ENCODE data around the gene CYLD. TPM values are rescaled to one million over a fixed set of nuclear protein-coding genes. Genes with fewer than 3 reads are reported as not detected.

Gene CYLD
- total and polyA plus RNA-seq, 2 experiments from 2014 or later: 6.9 to 30.9 TPM

DNA sequence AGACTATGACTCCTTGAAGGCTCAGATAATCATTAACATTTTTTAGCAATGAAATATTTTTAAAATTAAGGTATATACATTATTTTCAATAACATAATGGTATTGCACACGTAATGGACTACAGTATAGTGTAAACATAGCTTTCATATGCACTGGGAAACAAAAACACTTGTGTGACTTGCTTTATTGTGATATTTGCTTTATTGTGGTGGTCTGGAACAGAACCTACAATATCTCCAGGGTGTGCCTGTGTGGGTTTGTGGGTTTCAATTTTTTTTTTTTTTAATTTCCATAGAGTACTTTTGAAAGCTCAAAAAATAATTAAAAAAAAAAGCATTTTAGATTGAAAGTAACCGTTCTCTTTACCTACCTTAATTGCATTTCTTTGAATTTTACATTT is 25.3 kb downstream of the CYLD start (continued):
- TF ChIP-seq CTCF (conservative IDR thresholded peaks at IDR 0.05; ENCODE audit: low read depth in 2 of 2): no peak
- no peak for TF ChIP-seq EZH2 (IDR thresholded peaks at IDR 0.05; ENCODE audit: low read depth, unreplicated experiment)
- TF ChIP-seq POLR2AphosphoS5 (IDR thresholded peaks at IDR 0.05; ENCODE audit: low read depth): no peak
- TF ChIP-seq, protein P1, sequence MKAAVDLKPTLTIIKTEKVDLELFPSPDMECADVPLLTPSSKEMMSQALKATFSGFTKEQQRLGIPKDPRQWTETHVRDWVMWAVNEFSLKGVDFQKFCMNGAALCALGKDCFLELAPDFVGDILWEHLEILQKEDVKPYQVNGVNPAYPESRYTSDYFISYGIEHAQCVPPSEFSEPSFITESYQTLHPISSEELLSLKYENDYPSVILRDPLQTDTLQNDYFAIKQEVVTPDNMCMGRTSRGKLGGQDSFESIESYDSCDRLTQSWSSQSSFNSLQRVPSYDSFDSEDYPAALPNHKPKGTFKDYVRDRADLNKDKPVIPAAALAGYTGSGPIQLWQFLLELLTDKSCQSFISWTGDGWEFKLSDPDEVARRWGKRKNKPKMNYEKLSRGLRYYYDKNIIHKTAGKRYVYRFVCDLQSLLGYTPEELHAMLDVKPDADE (IDR thresholded peaks at IDR 0.05): no peak
- no peak for TF ChIP-seq CREB1 (CRISPR knock-in tag; IDR thresholded peaks at IDR 0.05; ENCODE audit: low read depth)
- no peak for TF ChIP-seq ZNF331 (CRISPR knock-in tag; IDR thresholded peaks at IDR 0.05; ENCODE audit: low read depth)

DNA sequence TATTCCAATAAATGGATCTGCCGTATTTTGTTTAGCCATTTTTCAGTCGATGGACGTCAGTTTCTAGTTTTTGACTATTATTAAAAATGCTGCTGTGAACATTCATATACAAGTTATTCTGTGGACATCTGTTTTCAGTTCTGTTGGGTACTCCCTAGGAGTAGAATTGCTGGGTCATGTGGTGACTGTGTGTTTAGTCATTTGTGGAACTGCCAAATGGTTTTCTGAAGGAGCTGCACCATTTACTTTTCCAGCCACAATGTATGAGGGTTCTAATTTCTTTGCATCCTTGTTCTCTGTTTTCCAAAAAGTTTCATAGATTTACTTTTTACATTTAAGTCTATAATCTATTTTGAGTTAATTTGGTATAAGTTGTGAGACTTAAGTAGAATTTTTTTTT is 29.5 kb downstream of the CYLD start:
- Histone ChIP-seq H3K27me3 (ENCODE audit: insufficient read depth) (no peaks in the 10 kb centered on the region), H3K79me2 (replicated peaks; ENCODE audit: insufficient read depth) (no peaks in the 10 kb centered on the region; the same call in 1 of the 2 replicates), H2AFZ (no peak overlapping the region), H3K36me3 (ENCODE audit: insufficient read depth) (no peaks in the 10 kb centered on the region), H3F3A (replicated peaks; ENCODE audit: low read depth) (no peaks in the 10 kb centered on the region), H3K9me2 (ENCODE audit: insufficient read depth) (no peaks in the 10 kb centered on the region), H3K4me2 (no peak overlapping the region), H3K27ac (ENCODE audit: low read depth) (no peak overlapping the region), H3K4me3 (no peak overlapping the region), H4K20me1 (replicated peaks; ENCODE audit: insufficient read depth) (no peaks in the 10 kb centered on the region), H3K4me1 (ENCODE audit: insufficient read depth) (no peaks in the 10 kb centered on the region)
- Mint-ChIP-seq H3K4me1 (no peaks in the 10 kb centered on the region), H3K9me3 (peaks cover 3% of the 10 kb centered on the region; the same call in 1 of the 3 replicates), H3K27ac (no peak overlapping the region), H3K27me3 (ENCODE audit: insufficient read depth, low read depth, poor library complexity) (no peaks in the 10 kb centered on the region), H3K4me3 (no peak overlapping the region), H3K36me3 (ENCODE audit: low read depth) (peaks cover 7% of the 10 kb centered on the region)
- ATAC-seq (no peak), DNase-seq (ENCODE audit: low spot score) (no peak)
- TF ChIP-seq, protein P2, sequence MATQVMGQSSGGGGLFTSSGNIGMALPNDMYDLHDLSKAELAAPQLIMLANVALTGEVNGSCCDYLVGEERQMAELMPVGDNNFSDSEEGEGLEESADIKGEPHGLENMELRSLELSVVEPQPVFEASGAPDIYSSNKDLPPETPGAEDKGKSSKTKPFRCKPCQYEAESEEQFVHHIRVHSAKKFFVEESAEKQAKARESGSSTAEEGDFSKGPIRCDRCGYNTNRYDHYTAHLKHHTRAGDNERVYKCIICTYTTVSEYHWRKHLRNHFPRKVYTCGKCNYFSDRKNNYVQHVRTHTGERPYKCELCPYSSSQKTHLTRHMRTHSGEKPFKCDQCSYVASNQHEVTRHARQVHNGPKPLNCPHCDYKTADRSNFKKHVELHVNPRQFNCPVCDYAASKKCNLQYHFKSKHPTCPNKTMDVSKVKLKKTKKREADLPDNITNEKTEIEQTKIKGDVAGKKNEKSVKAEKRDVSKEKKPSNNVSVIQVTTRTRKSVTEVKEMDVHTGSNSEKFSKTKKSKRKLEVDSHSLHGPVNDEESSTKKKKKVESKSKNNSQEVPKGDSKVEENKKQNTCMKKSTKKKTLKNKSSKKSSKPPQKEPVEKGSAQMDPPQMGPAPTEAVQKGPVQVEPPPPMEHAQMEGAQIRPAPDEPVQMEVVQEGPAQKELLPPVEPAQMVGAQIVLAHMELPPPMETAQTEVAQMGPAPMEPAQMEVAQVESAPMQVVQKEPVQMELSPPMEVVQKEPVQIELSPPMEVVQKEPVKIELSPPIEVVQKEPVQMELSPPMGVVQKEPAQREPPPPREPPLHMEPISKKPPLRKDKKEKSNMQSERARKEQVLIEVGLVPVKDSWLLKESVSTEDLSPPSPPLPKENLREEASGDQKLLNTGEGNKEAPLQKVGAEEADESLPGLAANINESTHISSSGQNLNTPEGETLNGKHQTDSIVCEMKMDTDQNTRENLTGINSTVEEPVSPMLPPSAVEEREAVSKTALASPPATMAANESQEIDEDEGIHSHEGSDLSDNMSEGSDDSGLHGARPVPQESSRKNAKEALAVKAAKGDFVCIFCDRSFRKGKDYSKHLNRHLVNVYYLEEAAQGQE (IDR thresholded peaks at IDR 0.05; ENCODE audit: unreplicated experiment): no peak
- TF ChIP-seq EZH2 (IDR thresholded peaks at IDR 0.05; ENCODE audit: low read depth, unreplicated experiment) (no peak), ZNF331 (CRISPR knock-in tag; IDR thresholded peaks at IDR 0.05; ENCODE audit: low read depth) (no peak), JUNB (IDR thresholded peaks at IDR 0.05; ENCODE audit: unreplicated experiment) (no peak), STAT1 (IDR thresholded peaks at IDR 0.05; ENCODE audit: unreplicated experiment) (no peak), EZH2phosphoT487 (IDR thresholded peaks at IDR 0.05; ENCODE audit: unreplicated experiment) (no peak), CTCF (conservative IDR thresholded peaks at IDR 0.05; ENCODE audit: low read depth in 2 of 2) (no peak), ZNF114 (CRISPR knock-in tag; IDR thresholded peaks at IDR 0.05) (no peak)

Data from GM23338 (cell line).